ENCODE data around the gene EGFR.

DNA sequence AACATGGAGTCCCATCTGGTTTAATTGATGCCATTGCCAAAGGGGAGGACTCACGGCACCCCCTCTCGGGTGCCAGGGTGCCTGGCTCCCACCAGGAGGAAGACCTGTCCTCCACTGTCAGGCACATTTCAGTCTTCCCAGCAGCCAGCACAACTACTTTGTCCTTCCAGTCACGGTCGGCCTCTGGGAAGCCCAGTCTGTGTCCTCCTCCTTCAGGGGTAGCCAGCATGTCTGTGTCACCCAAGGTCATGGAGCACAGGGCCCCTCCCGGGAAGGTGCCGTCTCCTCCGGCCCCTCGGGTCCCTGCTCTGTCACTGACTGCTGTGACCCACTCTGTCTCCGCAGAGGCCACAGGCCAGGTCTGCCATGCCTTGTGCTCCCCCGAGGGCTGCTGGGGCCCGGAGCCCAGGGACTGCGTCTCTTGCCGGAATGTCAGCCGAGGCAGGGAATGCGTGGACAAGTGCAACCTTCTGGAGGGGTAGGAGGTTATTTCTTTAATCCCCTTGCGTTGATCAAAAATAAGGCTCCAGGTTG is 142.4 kb downstream of the EGFR start:
- TF ChIP-seq, protein P1, sequence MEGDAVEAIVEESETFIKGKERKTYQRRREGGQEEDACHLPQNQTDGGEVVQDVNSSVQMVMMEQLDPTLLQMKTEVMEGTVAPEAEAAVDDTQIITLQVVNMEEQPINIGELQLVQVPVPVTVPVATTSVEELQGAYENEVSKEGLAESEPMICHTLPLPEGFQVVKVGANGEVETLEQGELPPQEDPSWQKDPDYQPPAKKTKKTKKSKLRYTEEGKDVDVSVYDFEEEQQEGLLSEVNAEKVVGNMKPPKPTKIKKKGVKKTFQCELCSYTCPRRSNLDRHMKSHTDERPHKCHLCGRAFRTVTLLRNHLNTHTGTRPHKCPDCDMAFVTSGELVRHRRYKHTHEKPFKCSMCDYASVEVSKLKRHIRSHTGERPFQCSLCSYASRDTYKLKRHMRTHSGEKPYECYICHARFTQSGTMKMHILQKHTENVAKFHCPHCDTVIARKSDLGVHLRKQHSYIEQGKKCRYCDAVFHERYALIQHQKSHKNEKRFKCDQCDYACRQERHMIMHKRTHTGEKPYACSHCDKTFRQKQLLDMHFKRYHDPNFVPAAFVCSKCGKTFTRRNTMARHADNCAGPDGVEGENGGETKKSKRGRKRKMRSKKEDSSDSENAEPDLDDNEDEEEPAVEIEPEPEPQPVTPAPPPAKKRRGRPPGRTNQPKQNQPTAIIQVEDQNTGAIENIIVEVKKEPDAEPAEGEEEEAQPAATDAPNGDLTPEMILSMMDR (IDR thresholded peaks at IDR 0.05; ENCODE audit: borderline replicate concordance, extremely low read depth, low read length, poor library complexity, severe bottlenecking), result no peak
- no peak for TF ChIP-seq EZH2 (IDR thresholded peaks at IDR 0.05; ENCODE audit: borderline replicate concordance, low read depth, low read length, severe bottlenecking)
